HEK293 (cell line): ENCODE data around the gene PLEKHA6.

Experiments used
- CTCF ChIA-PET: fragments of 350-600 bp; formaldehyde crosslinking; extraction: SDS; loops from one replicate; lab custom pipeline; 2021; ENCODE audit warnings: antibody characterized with exemption; lab: Yijun Ruan, JAX
- POLR2A ChIA-PET: fragments of 300-600 bp; formaldehyde crosslinking; extraction: SDS; loops from one replicate; lab custom pipeline; 2020; ENCODE audit warnings: antibody characterized with exemption, inconsistent platforms; lab: Yijun Ruan, JAX
- H3K27ac ChIP-seq: fragments of 200-500 bp; sonication (Bioruptor generic); 2 replicates; pipeline ENCODE4 v1.5.1; 2014; ENCODE audit warnings: low read depth, low read length, control low read depth, inconsistent platforms; ENCODE audit errors: extremely low read depth
- H3K36me3 ChIP-seq, 2 experiments: fragments of 200-500 bp in 1 of 2; sonication (Bioruptor generic) in 1 of 2; 1 replicate in 1 of 2; 2 replicates in 1 of 2; pipeline ENCODE4 v1.5.1; 2014 to 2017; ENCODE audit warnings: inconsistent platforms in 2 of 2, low read length in 2 of 2; ENCODE audit not compliant: control insufficient read depth in 2 of 2, insufficient read depth in 1 of 2
- H3K4me1 ChIP-seq: fragments of 200-500 bp; sonication (Bioruptor generic); 2 replicates; pipeline ENCODE4 v1.5.1; 2014; ENCODE audit warnings: mild to moderate bottlenecking, low read length, inconsistent platforms; ENCODE audit not compliant: control insufficient read depth, insufficient read depth
- H3K4me3 ChIP-seq: 2 replicates; pipeline ENCODE4 v1.5.1; 2011; ENCODE audit warnings: low read depth, mild to moderate bottlenecking, control low read depth, low read length, moderate library complexity
- H3K9me3 ChIP-seq: fragments of 200-500 bp; sonication (Bioruptor generic); 2 replicates; pipeline ENCODE4 v1.5.1; 2014; ENCODE audit warnings: low read depth, low read length, inconsistent platforms; ENCODE audit not compliant: control insufficient read depth, insufficient read depth
- AEBP2 ChIP-seq: fragments of 450-650 bp; formaldehyde crosslinking; IDR thresholded peaks from 2 replicates; pipeline ENCODE4 v1.5.1; 2016; ENCODE audit warnings: missing biosample characterization, missing genetic modification characterization, borderline replicate concordance
- EGR2 ChIP-seq: fragments of 450-650 bp; formaldehyde crosslinking; IDR thresholded peaks from 2 replicates; pipeline ENCODE4 v1.5.1; 2016; ENCODE audit warnings: low read depth, missing biosample characterization, missing genetic modification characterization
- HOXC10 ChIP-seq: sonication (generic); formaldehyde crosslinking; IDR thresholded peaks from 2 replicates; pipeline ENCODE4 v1.8.1; 2023; ENCODE audit warnings: mild to moderate bottlenecking, missing genetic modification reagents
- KLF10 ChIP-seq: fragments of 450-650 bp; IDR thresholded peaks from 2 replicates; pipeline ENCODE4 v1.5.1; 2018; ENCODE audit warnings: missing biosample characterization, mild to moderate bottlenecking, missing genetic modification characterization
- KLF16 ChIP-seq: fragments of 450-650 bp; formaldehyde crosslinking; IDR thresholded peaks from 2 replicates; pipeline ENCODE4 v1.5.1; 2017; ENCODE audit warnings: missing biosample characterization, missing genetic modification characterization
- PATZ1 ChIP-seq: fragments of 450-650 bp; formaldehyde crosslinking; IDR thresholded peaks from 2 replicates; pipeline ENCODE4 v1.5.1; 2016; ENCODE audit warnings: missing biosample characterization, missing genetic modification characterization
- PRDM10 ChIP-seq: fragments of 450-650 bp; formaldehyde crosslinking; IDR thresholded peaks from 2 replicates; pipeline ENCODE4 v1.5.1; 2016; ENCODE audit warnings: missing biosample characterization, missing genetic modification characterization
- SP2 ChIP-seq: fragments of 450-650 bp; formaldehyde crosslinking; IDR thresholded peaks from 2 replicates; pipeline ENCODE4 v1.5.1; 2016; ENCODE audit warnings: missing biosample characterization, missing genetic modification characterization
- SP7 ChIP-seq: fragments of 450-650 bp; formaldehyde crosslinking; IDR thresholded peaks from 2 replicates; pipeline ENCODE4 v1.5.1; 2016; ENCODE audit warnings: missing biosample characterization, missing genetic modification characterization
- ZBTB11 ChIP-seq: fragments of 450-650 bp; formaldehyde crosslinking; conservative IDR thresholded peaks from 2 replicates; pipeline ENCODE4 v1.5.1; 2016; ENCODE audit warnings: low read depth, missing biosample characterization, missing genetic modification characterization
- ZBTB17 ChIP-seq: fragments of 450-650 bp; formaldehyde crosslinking; IDR thresholded peaks from 2 replicates; pipeline ENCODE4 v1.5.1; 2016; ENCODE audit warnings: missing biosample characterization, missing genetic modification characterization
- ZFHX2 ChIP-seq: fragments of 450-650 bp; formaldehyde crosslinking; conservative IDR thresholded peaks from 2 replicates; pipeline ENCODE4 v1.5.1; 2016; ENCODE audit warnings: missing biosample characterization, missing genetic modification characterization
- ZFP69B ChIP-seq: fragments of 450-650 bp; formaldehyde crosslinking; IDR thresholded peaks from 2 replicates; pipeline ENCODE4 v1.5.1; 2016; ENCODE audit warnings: missing biosample characterization, missing genetic modification characterization
- ZNF148 ChIP-seq: fragments of 450-650 bp; formaldehyde crosslinking; IDR thresholded peaks from 2 replicates; pipeline ENCODE4 v1.5.0; 2017; ENCODE audit warnings: missing biosample characterization, missing genetic modification characterization, borderline replicate concordance
- ZNF174 ChIP-seq: fragments of 450-650 bp; formaldehyde crosslinking; IDR thresholded peaks from 2 replicates; pipeline ENCODE4 v1.5.0; 2017; ENCODE audit warnings: missing biosample characterization, mild to moderate bottlenecking, missing genetic modification characterization
- ZNF211 ChIP-seq: fragments of 450-650 bp; formaldehyde crosslinking; IDR thresholded peaks from 2 replicates; pipeline ENCODE4 v1.5.1; 2016; ENCODE audit warnings: low read depth, missing biosample characterization, missing genetic modification characterization
- ZNF214 ChIP-seq: fragments of 450-650 bp; formaldehyde crosslinking; IDR thresholded peaks from 2 replicates; pipeline ENCODE4 v1.5.1; 2017; ENCODE audit warnings: missing biosample characterization, mild to moderate bottlenecking, missing genetic modification characterization, borderline replicate concordance
- ZNF549 ChIP-seq: fragments of 450-650 bp; IDR thresholded peaks from 2 replicates; pipeline ENCODE4 v1.5.1; 2018; ENCODE audit warnings: missing biosample characterization, missing genetic modification characterization, mild to moderate bottlenecking, inconsistent platforms, moderate library complexity
- ZNF560 ChIP-seq: fragments of 450-650 bp; formaldehyde crosslinking; IDR thresholded peaks from 2 replicates; pipeline ENCODE4 v1.5.1; 2017; ENCODE audit warnings: missing biosample characterization, missing genetic modification characterization, borderline replicate concordance
- ZNF654 ChIP-seq: fragments of 450-650 bp; formaldehyde crosslinking; IDR thresholded peaks from 2 replicates; pipeline ENCODE4 v1.5.1; 2016; ENCODE audit warnings: low read depth, missing biosample characterization, missing genetic modification characterization
- ZNF658 ChIP-seq: fragments of 450-650 bp; formaldehyde crosslinking; IDR thresholded peaks from 2 replicates; pipeline ENCODE4; 2016; ENCODE audit warnings: missing biosample characterization, missing genetic modification characterization
- ZNF664 ChIP-seq: fragments of 450-650 bp; formaldehyde crosslinking; IDR thresholded peaks from 2 replicates; pipeline ENCODE4 v1.5.1; 2016; ENCODE audit warnings: missing biosample characterization, missing genetic modification characterization
- ZNF701 ChIP-seq: fragments of 450-650 bp; formaldehyde crosslinking; IDR thresholded peaks from 2 replicates; pipeline ENCODE4 v1.5.1; 2016; ENCODE audit warnings: missing biosample characterization, missing genetic modification characterization
- ZSCAN5A ChIP-seq: fragments of 450-650 bp; formaldehyde crosslinking; IDR thresholded peaks from 2 replicates; pipeline ENCODE4 v1.5.1; 2016; ENCODE audit warnings: missing biosample characterization, missing genetic modification characterization

The PLEKHA6 gene

GRCh38 chr1:204296431-204296988 is 63.2 kb downstream of the PLEKHA6 start:
- POLR2A ChIA-PET = no interaction called here
- H3K4me1 ChIP-seq = no peaks in the 10 kb centered on the region

GRCh38 chr1:204295671-204296070 is 64.1 kb downstream of the PLEKHA6 start:
- CTCF ChIA-PET = interaction anchor here (0.7 to 0.8 kb wide), 2 partner anchors 103 to 120 kb away, joined by 3 to 8 read pairs; no protein-coding TSS in a partner anchor
- Histone ChIP-seq H3K36me3 (no peaks in the 10 kb centered on the region), H3K9me3 (no peaks in the 10 kb centered on the region), H3K27ac (no peak overlapping the region), H3K4me3 (no peak overlapping the region), H3K4me1 (no peaks in the 10 kb centered on the region)
- POLR2A ChIA-PET = no interaction called here
- TF ChIP-seq ZSCAN5A (tag by site-specific recombination) (no peak), ZNF701 (tag by site-specific recombination) (no peak), ZNF174 (tag by site-specific recombination) (no peak), ZNF560 (no peak), PRDM10 (tag by site-specific recombination) (no peak), ZBTB11 (tag by site-specific recombination) (no peak), ZNF148 (tag by site-specific recombination) (no peak), SP2 (tag by site-specific recombination) (no peak), ZNF211 (tag by site-specific recombination) (no peak), ZNF664 (tag by site-specific recombination) (no peak), PATZ1 (tag by site-specific recombination) (no peak), SP7 (tag by site-specific recombination) (no peak), AEBP2 (no peak), ZNF214 (tag by site-specific recombination) (no peak), ZNF549 (tag by site-specific recombination) (no peak), ZFP69B (tag by site-specific recombination) (no peak)

More at GRCh38 chr1:204296431-204296988, 63.2 kb downstream of the PLEKHA6 start:
- H3K9me3 ChIP-seq = no peaks in the 10 kb centered on the region
- H3K27ac ChIP-seq = no peak overlapping the region
- no peak overlapping the region for H3K4me3 ChIP-seq
- TF ChIP-seq ZBTB17 = no peak
- TF ChIP-seq HOXC10 (CRISPR knock-in tag) = no peak
- TF ChIP-seq KLF16 (tag by site-specific recombination) = no peak
- no peak for TF ChIP-seq ZNF658 (tag by site-specific recombination)
- peak; percentile 42; the same call in 1 of the 2 replicates for TF ChIP-seq EGR2 (tag by site-specific recombination)
- no peak for TF ChIP-seq KLF10 (tag by site-specific recombination)
- no peak for TF ChIP-seq ZNF701 (tag by site-specific recombination)
- peak; percentile 65 for TF ChIP-seq ZFHX2 (tag by site-specific recombination)
- TF ChIP-seq ZNF654 (tag by site-specific recombination) = no peak
- CTCF ChIA-PET = interaction anchor here (0.7 to 1.0 kb wide), 2 partner anchors 68 to 102 kb away, joined by 3 to 8 read pairs; no protein-coding TSS in a partner anchor
- no peaks in the 10 kb centered on the region for H3K36me3 ChIP-seq
